Caco-2 (cell line): ENCODE measurements around the gene KCTD12. TPM values are rescaled to one million over a fixed set of nuclear protein-coding genes. Genes with fewer than 3 reads are reported as not detected.

Source experiments
- BruUV-seq: library from RNA; stranded (reverse); fragments of 400-500 nt; replicated peaks from 2 replicates; lab custom pipeline; 2021; lab: Mats Ljungman, UMichigan
- CTCF ChIA-PET: fragments of 300-600 bp; sonication (Branson Sonifier 250); formaldehyde crosslinking; loops from one replicate; lab custom pipeline; 2022; ENCODE audit warnings: antibody characterized with exemption; lab: Charles Lee
- POLR2A ChIA-PET: fragments of 300-600 bp; sonication (Branson Sonifier 250); formaldehyde crosslinking; loops from one replicate; lab custom pipeline; 2022; ENCODE audit warnings: antibody characterized with exemption; lab: Charles Lee
- DNase-seq, 2 experiments: peaks; one replicate each; pipeline versions ENCODE4 v3.0.0 to v3.0.0-alpha.2; 2020 to 2022
- H3K27me3 ChIP-seq: replicated peaks from 2 replicates; pipeline ENCODE4 v1.6.0; 2011; ENCODE audit warnings: low read length; ENCODE audit not compliant: control insufficient read depth, insufficient read depth
- H3K36me3 ChIP-seq: 2 replicates; pipeline ENCODE4 v1.5.1; 2011; ENCODE audit warnings: low read length; ENCODE audit not compliant: control insufficient read depth, insufficient read depth
- H3K4me1 ChIP-seq: fragments of 250-450 bp; sonication (Bioruptor Pico); 2 replicates; pipeline ENCODE4 v1.5.1; 2020; ENCODE audit warnings: mild to moderate bottlenecking
- H3K4me3 ChIP-seq: 2 replicates; pipeline ENCODE4 v1.5.1; 2011; ENCODE audit warnings: low read depth, mild to moderate bottlenecking, control low read depth, low read length
- H3K9me3 ChIP-seq: fragments of 250-450 bp; sonication (Bioruptor Pico); 2 replicates; pipeline ENCODE4 v1.5.1; 2020; ENCODE audit warnings: mild to moderate bottlenecking, moderate library complexity
- H3K27ac Mint-ChIP-seq: one replicate; pipeline ENCODE4 v1.8.0; 2022; ENCODE audit warnings: mixed read lengths; ENCODE audit not compliant: unreplicated experiment
- H3K27me3 Mint-ChIP-seq: one replicate; pipeline ENCODE4 v1.8.0; 2022; ENCODE audit warnings: mixed read lengths; ENCODE audit not compliant: insufficient read depth, unreplicated experiment
- H3K36me3 Mint-ChIP-seq: one replicate; pipeline ENCODE4 v1.8.0; 2022; ENCODE audit warnings: mild to moderate bottlenecking, mixed read lengths; ENCODE audit not compliant: insufficient read depth, unreplicated experiment
- H3K4me1 Mint-ChIP-seq: one replicate; pipeline ENCODE4 v1.8.0; 2022; ENCODE audit warnings: low read depth, mixed read lengths; ENCODE audit not compliant: unreplicated experiment
- H3K4me3 Mint-ChIP-seq: one replicate; pipeline ENCODE4 v1.8.0; 2022; ENCODE audit warnings: mild to moderate bottlenecking, moderate library complexity, mixed read lengths; ENCODE audit not compliant: unreplicated experiment
- H3K9me3 Mint-ChIP-seq: one replicate; pipeline ENCODE4 v1.8.0; 2022; ENCODE audit warnings: mixed read lengths; ENCODE audit not compliant: unreplicated experiment
- intact Hi-C: fragments of 100-400 bp; cut with micrococcal nuclease; formaldehyde crosslinking; loops from one replicate; pipeline ENCODE4 v1.10.0; 2022; ENCODE audit not compliant: unreplicated experiment
- total RNA-seq: library from RNA; stranded (reverse); gene quantifications from 2 replicates; pipeline ENCODE4 v1.2.3, GENCODE V29; 2022
- TF ChIP-seq, protein P1 (sequence below), 2 experiments: fragments of 200-600 bp in 1 of 2; IDR thresholded peaks; 1 replicate in 1 of 2; 2 replicates in 1 of 2; pipeline versions ENCODE4 v1.5.1 to v1.8.0; 2011 to 2022; ENCODE audit warnings: antibody characterized with exemption in 1 of 2, control low read depth in 1 of 2, inconsistent platforms in 1 of 2, low read depth in 1 of 2, low read length in 1 of 2, mild to moderate bottlenecking in 1 of 2, moderate library complexity in 1 of 2; ENCODE audit not compliant: insufficient read depth in 1 of 2, severe bottlenecking in 1 of 2, unreplicated experiment in 1 of 2

KCTD12 gene
- total RNA-seq, 1 experiment from 2014 or later, result 1.8 TPM

GRCh38 chr13:76865996-76866503 lies 20.2 kb downstream of the KCTD12 start:
- H3K4me3 Mint-ChIP-seq, result no peak overlapping the region
- H3K9me3 ChIP-seq, result no peaks in the 10 kb centered on the region
- no peak for DNase-seq
- POLR2A ChIA-PET, result no interaction called here
- no peak overlapping the region for H3K27ac Mint-ChIP-seq
- no peak overlapping the region for H3K4me3 ChIP-seq
- H3K27me3 ChIP-seq, result no peaks in the 10 kb centered on the region
- no peaks in the 10 kb centered on the region for H3K36me3 Mint-ChIP-seq
- no peaks in the 10 kb centered on the region for H3K4me1 ChIP-seq
- TF ChIP-seq, protein P1, sequence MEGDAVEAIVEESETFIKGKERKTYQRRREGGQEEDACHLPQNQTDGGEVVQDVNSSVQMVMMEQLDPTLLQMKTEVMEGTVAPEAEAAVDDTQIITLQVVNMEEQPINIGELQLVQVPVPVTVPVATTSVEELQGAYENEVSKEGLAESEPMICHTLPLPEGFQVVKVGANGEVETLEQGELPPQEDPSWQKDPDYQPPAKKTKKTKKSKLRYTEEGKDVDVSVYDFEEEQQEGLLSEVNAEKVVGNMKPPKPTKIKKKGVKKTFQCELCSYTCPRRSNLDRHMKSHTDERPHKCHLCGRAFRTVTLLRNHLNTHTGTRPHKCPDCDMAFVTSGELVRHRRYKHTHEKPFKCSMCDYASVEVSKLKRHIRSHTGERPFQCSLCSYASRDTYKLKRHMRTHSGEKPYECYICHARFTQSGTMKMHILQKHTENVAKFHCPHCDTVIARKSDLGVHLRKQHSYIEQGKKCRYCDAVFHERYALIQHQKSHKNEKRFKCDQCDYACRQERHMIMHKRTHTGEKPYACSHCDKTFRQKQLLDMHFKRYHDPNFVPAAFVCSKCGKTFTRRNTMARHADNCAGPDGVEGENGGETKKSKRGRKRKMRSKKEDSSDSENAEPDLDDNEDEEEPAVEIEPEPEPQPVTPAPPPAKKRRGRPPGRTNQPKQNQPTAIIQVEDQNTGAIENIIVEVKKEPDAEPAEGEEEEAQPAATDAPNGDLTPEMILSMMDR (IDR thresholded peaks at IDR 0.05; ENCODE audit: insufficient read depth in 1 of 2, low read depth in 1 of 2, low read length in 1 of 2, severe bottlenecking in 1 of 2, unreplicated experiment in 1 of 2), result no peak
- intact Hi-C loops, result no loop called here
- H3K9me3 Mint-ChIP-seq, result no peaks in the 10 kb centered on the region
- BruUV-seq, result no TSS peak
- H3K27me3 Mint-ChIP-seq, result peaks cover 18% of the 10 kb centered on the region
- H3K36me3 ChIP-seq, result no peaks in the 10 kb centered on the region
- no peaks in the 10 kb centered on the region for H3K4me1 Mint-ChIP-seq
- CTCF ChIA-PET, result no interaction called here

DNA sequence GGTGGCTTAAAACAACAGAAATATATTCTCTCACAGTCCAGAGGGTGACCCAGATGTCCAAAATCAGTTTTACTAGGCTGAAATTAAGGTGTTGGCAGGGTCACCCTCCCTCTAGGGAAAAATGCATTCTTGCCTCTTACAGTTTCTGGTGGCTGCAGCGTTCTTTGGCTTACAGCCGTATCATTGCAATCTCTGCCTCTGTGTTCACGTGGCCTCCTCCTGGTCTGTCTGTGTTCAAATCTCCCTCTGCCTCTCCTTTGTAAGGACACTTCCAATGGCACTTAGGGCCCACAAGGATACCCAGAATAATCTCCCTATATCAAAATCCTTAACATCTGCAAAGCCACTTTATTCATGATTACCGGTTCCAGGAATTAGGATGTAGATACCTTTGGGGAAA lies 21.1 kb downstream of the KCTD12 start:
- Mint-ChIP-seq H3K4me1 (no peaks in the 10 kb centered on the region), H3K27me3 (peaks cover 18% of the 10 kb centered on the region), H3K27ac (no peak overlapping the region), H3K4me3 (no peak overlapping the region), H3K9me3 (no peaks in the 10 kb centered on the region), H3K36me3 (no peaks in the 10 kb centered on the region)
- DNase-seq, result no peak
- H3K4me3 ChIP-seq, result no peak overlapping the region
- H3K36me3 ChIP-seq, result no peaks in the 10 kb centered on the region
- intact Hi-C loops, result no loop called here
- BruUV-seq, result no TSS peak
- ChIA-PET CTCF (no interaction called here), POLR2A (no interaction called here)
- no peaks in the 10 kb centered on the region for H3K4me1 ChIP-seq
- TF ChIP-seq, protein P1 (IDR thresholded peaks at IDR 0.05; ENCODE audit: insufficient read depth in 1 of 2, low read depth in 1 of 2, low read length in 1 of 2, severe bottlenecking in 1 of 2, unreplicated experiment in 1 of 2), result no peak
- H3K9me3 ChIP-seq, result no peaks in the 10 kb centered on the region
- H3K27me3 ChIP-seq, result no peaks in the 10 kb centered on the region

DNA sequence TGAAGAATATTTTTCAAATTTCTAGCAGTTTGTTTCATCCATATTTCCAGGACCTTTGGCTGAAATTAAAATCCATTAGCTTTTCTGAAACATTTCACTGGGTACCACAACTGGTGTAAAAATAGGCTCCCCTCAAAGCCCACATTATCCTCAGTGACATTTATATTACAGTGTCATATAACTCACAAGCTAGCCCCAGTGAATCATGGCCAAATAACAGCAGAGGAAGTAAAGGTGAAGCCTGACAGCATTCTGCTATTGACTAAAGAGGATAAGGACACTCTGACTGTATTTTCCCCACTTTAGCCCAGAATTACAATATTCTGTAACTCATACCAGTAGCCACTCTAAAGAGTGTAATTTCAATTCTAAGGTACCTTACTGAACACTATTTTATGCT lies 21.9 kb downstream of the KCTD12 start:
- POLR2A ChIA-PET, result no interaction called here
- CTCF ChIA-PET, result no interaction called here
- TF ChIP-seq, protein P1 (IDR thresholded peaks at IDR 0.05; ENCODE audit: insufficient read depth in 1 of 2, low read depth in 1 of 2, low read length in 1 of 2, severe bottlenecking in 1 of 2, unreplicated experiment in 1 of 2), result no peak
- Histone ChIP-seq H3K9me3 (no peaks in the 10 kb centered on the region), H3K4me1 (no peaks in the 10 kb centered on the region), H3K36me3 (no peaks in the 10 kb centered on the region), H3K27me3 (no peaks in the 10 kb centered on the region), H3K4me3 (no peak overlapping the region)
- no peak overlapping the region for H3K4me3 Mint-ChIP-seq
- H3K9me3 Mint-ChIP-seq, result no peaks in the 10 kb centered on the region
- no peak overlapping the region for H3K27ac Mint-ChIP-seq
- no peak for DNase-seq
- BruUV-seq, result no TSS peak
- no peaks in the 10 kb centered on the region for H3K4me1 Mint-ChIP-seq
- no peaks in the 10 kb centered on the region for H3K36me3 Mint-ChIP-seq
- intact Hi-C loops, result no loop called here
- H3K27me3 Mint-ChIP-seq, result peaks cover 16% of the 10 kb centered on the region
